ENCODE measurements around the gene TRDMT1. TPM values are rescaled to one million over a fixed set of nuclear protein-coding genes. Genes with fewer than 3 reads are reported as not detected.

TRDMT1 gene
- total RNA-seq, 4 donors from 2014 or later: 2.7 to 9.4 (median 4.0) TPM

- Histone ChIP-seq H3K4me1 (no peaks in the 10 kb centered on the region), H3K4me3 (no peak overlapping the region), H3K36me3 (no peaks in the 10 kb centered on the region), H3K27ac (no peak overlapping the region), H3K27me3 (no peaks in the 10 kb centered on the region), H3K9me3 (no peaks in the 10 kb centered on the region)
- no peak for DNase-seq (ENCODE audit: low spot score in 2 of 2)
- TF ChIP-seq EP300 (IDR thresholded peaks at IDR 0.05) (no peak), POLR2AphosphoS5 (IDR thresholded peaks at IDR 0.05) (no peak), POLR2A (IDR thresholded peaks at IDR 0.05) (no peak), CTCF (IDR thresholded peaks at IDR 0.05) (no peak)
These were observed 43.4 kb upstream of the TRDMT1 start for GRCh38 chr10:17244700-17245365.

- Histone ChIP-seq H3K9me3 (no peaks in the 10 kb centered on the region), H3K4me3 (no peak overlapping the region), H3K36me3 (peaks cover 11% of the 10 kb centered on the region), H3K27ac (no peak overlapping the region), H3K4me1 (peaks cover 8% of the 10 kb centered on the region), H3K27me3 (no peaks in the 10 kb centered on the region)
- WGBS: 94% methylated on average over 5 of the region's 5 CpGs
- TF ChIP-seq CTCF (IDR thresholded peaks at IDR 0.05): no peak
- no peak for TF ChIP-seq POLR2AphosphoS5 (IDR thresholded peaks at IDR 0.05)
- TF ChIP-seq EP300 (IDR thresholded peaks at IDR 0.05): no peak
- TF ChIP-seq POLR2A (IDR thresholded peaks at IDR 0.05): no peak
- DNase-seq (ENCODE audit: low spot score in 2 of 2): no peak
These were observed 40.3 kb upstream of the TRDMT1 start for GRCh38 chr10:17241611-17242333.

GRCh38 chr10:17240616-17241015 lies 39.1 kb upstream of the TRDMT1 start:
- H3K27me3 ChIP-seq: no peaks in the 10 kb centered on the region
- WGBS: 84% methylated on average over 4 of the region's 4 CpGs
- TF ChIP-seq POLR2AphosphoS5 (IDR thresholded peaks at IDR 0.05): no peak
- no peak for TF ChIP-seq EP300 (IDR thresholded peaks at IDR 0.05)
- no peak for TF ChIP-seq CTCF (IDR thresholded peaks at IDR 0.05)
- no peak for TF ChIP-seq POLR2A (IDR thresholded peaks at IDR 0.05)
- H3K36me3 ChIP-seq: peaks cover 22% of the 10 kb centered on the region
- H3K27ac ChIP-seq: no peak overlapping the region
- no peaks in the 10 kb centered on the region for H3K9me3 ChIP-seq
- DNase-seq (ENCODE audit: low spot score in 2 of 2): no peak
- peaks cover 15% of the 10 kb centered on the region for H3K4me1 ChIP-seq
- no peak overlapping the region for H3K4me3 ChIP-seq

- H3K4me3 ChIP-seq: no peak overlapping the region
- H3K27ac ChIP-seq: no peak overlapping the region
- H3K9me3 ChIP-seq: no peaks in the 10 kb centered on the region
- peaks cover 17% of the 10 kb centered on the region for H3K4me1 ChIP-seq
- peaks cover 26% of the 10 kb centered on the region for H3K36me3 ChIP-seq
- 94% methylated on average over 2 of the region's 2 CpGs for WGBS
- no peaks in the 10 kb centered on the region for H3K27me3 ChIP-seq
- DNase-seq (ENCODE audit: low spot score in 2 of 2): no peak
- no peak for TF ChIP-seq EP300 (IDR thresholded peaks at IDR 0.05)
- TF ChIP-seq POLR2AphosphoS5 (IDR thresholded peaks at IDR 0.05): no peak
- no peak for TF ChIP-seq CTCF (IDR thresholded peaks at IDR 0.05)
- TF ChIP-seq POLR2A (IDR thresholded peaks at IDR 0.05): no peak
These were observed 38.6 kb upstream of the TRDMT1 start for GRCh38 chr10:17240096-17240495.

- H3K36me3 ChIP-seq: peaks cover 32% of the 10 kb centered on the region
- no peaks in the 10 kb centered on the region for H3K9me3 ChIP-seq
- WGBS: 84% methylated on average over 6 of the region's 6 CpGs
- H3K4me3 ChIP-seq: no peak overlapping the region
- DNase-seq (ENCODE audit: low spot score in 2 of 2): no peak
- no peaks in the 10 kb centered on the region for H3K27me3 ChIP-seq
- peaks cover 23% of the 10 kb centered on the region for H3K4me1 ChIP-seq
- H3K27ac ChIP-seq: no peak overlapping the region
- TF ChIP-seq POLR2A (IDR thresholded peaks at IDR 0.05) (no peak), POLR2AphosphoS5 (IDR thresholded peaks at IDR 0.05) (no peak), CTCF (IDR thresholded peaks at IDR 0.05) (no peak), EP300 (IDR thresholded peaks at IDR 0.05) (no peak)
These were observed 38.0 kb upstream of the TRDMT1 start for GRCh38 chr10:17239345-17240085.

Measured in suprapubic skin (tissue), 4 donors.